GM15510 (cell line): ENCODE measurements around the gene MED10.

ENCODE experiments used
- POLR2A ChIP-seq: IDR thresholded peaks from 3 replicates; pipeline ENCODE4 v1.6.1; 2011; ENCODE audit warnings: borderline replicate concordance; ENCODE audit not compliant: insufficient read length; ENCODE audit errors: extremely low read depth

The MED10 gene

GRCh38 chr5:6407558-6408259, 29.4 kb upstream of the MED10 start:
- TF ChIP-seq POLR2A: no peak

GRCh38 chr5:6405591-6405990, 27.2 kb upstream of the MED10 start:
- no peak for TF ChIP-seq POLR2A

GRCh38 chr5:6404129-6404528, 25.8 kb upstream of the MED10 start:
- no peak for TF ChIP-seq POLR2A

- no peak for TF ChIP-seq POLR2A
Measured at GRCh38 chr5:6403416-6403815, 25.1 kb upstream of the MED10 start.

DNA sequence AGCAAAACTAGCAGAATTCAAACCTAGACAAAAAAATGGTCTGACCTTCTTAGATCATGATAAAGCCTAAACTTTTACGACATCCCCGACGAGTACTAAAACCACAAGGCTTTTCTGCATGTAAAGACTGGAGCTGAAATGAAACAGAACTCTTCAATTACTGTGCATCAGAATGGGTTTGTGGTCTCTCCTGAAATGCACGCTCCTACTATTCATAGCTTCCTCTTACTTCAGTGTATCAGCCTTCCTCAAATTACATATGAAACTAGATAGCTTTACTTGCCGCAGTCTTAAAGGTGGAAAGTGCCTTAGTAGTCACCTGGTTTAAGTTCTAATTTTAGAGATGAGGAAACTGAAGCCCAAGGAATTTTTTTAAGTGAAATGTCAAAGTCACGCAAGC, 24.6 kb upstream of the MED10 start:
- no peak for TF ChIP-seq POLR2A

- no peak for TF ChIP-seq POLR2A
Measured at GRCh38 chr5:6401410-6401809, 23.1 kb upstream of the MED10 start.

- TF ChIP-seq POLR2A: no peak
Measured at GRCh38 chr5:6399980-6400910, 21.9 kb upstream of the MED10 start.

DNA sequence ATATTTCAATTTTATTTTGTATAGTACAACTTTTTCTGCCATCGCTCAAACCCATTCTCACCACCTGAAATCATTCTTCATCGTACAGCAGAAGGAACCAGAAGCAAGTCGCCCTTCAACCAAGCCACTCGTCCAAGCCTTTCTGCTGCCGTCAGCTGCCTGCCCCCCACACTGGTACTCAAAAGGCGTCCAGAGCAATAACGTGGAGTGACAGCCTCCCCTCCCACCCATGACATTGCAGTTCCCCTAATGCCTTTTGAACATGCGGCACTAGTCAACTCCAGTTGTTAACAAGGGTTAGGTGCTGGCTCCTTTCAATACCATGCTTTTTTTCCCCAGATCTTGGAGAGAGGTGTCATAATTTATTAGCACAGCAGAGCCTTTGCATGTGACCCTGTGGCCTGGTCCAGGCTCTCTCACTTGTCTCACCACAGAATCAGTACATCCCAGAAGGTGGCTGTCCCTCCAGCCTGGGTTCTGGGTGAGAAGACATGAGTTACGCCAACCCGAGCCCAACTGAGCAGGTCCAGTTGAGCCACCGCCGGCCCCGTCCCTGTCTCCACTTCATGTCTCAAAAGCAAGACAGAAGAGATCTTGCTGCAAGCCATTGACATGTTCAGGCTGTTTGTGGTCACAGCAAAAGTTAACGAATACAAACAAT, 20.4 kb upstream of the MED10 start:
- TF ChIP-seq POLR2A: no peak

DNA sequence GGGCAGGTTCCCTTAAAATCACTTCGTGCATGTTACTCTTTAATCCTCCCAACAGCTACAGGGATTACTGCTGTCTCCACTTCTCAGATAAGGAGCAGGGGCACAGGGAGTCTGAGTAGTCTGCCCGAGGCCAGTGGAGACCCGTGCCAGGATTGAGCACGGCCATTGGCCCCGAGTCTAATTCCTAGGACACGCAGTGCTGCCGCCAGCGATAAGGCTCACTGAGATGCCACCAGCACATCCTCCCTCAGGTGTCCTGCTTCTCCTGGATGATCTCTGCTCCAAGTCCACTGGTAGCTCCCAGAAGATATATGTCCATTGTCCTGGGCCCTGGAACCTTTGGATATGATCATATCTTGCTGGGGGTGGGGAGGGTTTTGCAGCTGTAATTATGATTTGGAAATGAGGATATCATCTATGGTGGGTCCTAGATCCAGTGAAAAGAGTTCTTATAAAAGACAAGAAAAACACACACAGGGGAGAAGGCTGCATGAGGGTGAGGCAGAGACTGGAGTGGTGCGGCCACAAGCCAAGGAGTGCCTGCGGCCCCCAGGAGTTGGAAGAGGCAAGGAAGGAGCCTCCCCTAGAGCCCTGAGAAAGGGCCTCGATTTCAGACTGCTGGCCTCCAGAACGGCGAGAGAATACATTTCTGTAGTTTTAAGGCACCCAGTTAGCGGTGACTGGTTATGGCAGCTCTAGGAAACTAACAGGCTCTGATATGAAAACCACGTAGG, 19.4 kb upstream of the MED10 start:
- TF ChIP-seq POLR2A: no peak

DNA sequence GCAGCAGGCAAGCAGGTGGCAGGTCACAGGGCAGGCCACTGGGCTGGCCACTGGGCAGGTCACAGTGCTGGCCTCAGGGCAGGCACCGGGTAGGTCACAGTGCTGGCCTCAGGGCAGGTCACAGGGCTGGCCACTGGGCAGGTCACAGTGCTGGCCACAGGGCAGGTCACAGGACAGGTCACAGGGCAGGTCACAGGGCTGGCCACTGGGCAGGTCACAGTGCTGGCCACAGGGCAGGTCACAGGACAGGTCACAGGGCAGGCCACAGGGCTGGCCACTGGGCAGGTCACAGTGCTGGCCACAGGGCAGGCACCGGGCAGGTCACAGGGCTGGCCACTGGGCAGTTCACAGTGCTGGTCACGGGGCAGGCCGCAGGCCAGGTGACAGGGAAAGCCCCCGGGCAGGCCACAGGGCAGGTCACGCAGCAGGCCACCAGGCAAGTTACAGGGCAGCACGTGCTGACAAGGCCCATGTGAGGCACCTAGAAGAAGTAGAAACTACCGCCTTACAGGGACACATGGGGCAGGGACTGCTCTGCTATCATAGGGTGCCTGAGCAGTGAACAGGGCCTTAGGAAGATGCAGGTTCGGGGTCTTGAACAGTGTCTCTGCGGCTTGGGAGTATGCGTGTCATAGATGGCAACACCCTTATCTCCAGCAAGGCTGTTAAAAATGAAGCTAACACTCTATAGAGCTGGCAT, 18.6 kb upstream of the MED10 start:
- no peak for TF ChIP-seq POLR2A

- TF ChIP-seq POLR2A: no peak
Measured at GRCh38 chr5:6396043-6396442, 17.7 kb upstream of the MED10 start.

DNA sequence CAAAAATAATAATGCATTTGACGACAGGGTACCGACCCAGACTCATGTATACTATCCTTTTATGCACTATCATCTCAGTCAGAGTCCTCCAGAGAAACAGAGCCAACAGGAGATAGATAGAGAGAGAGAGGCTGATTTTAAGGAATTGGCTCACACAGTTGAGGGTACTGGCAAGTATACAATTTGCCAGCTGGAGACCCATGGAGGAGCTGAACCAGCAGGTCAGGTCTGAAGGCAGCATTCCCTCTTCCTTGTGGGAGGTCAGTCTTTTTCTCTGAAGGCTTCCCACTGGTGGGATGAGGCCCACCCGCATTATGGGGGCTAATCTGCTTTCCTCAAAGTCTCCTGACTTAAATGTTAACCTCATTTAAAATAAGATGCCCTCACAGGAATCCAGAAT, 17.3 kb upstream of the MED10 start:
- no peak for TF ChIP-seq POLR2A

- TF ChIP-seq POLR2A: no peak
Measured at GRCh38 chr5:6395102-6395445, 16.7 kb upstream of the MED10 start.

DNA sequence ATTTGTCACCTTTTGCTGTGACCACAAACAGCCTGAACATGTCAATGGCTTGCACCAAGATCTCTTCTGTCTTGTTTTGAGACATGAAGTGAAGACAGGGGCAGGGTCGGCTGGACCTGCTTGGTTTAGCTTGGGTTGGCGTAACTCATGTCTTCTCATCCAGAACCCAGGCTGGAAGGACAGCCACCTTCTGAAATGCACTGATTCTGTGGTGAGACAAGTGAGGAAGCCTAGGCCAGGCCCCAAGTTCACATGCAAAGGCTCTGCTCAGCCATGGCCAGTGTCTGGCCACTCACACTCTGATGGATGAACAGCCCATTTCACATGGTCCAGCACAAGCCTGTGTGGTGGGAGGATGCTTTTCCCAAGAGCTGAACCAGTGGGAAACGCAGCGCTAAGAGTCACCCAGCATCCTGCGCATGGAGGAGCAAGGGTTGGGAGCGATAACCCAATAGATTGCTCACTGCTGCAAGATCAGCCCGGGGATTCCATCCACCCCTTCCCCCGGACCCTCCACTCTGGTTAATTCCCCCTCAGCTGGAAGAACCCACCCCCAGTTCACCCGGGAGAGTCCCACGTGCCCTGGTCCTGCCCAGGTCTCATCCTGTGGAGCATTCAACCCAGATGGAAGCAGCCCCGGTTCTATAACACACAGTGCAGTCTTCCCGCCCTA, 16.2 kb upstream of the MED10 start:
- no peak for TF ChIP-seq POLR2A
